IMR-90 (cell line): Measurements from ENCODE around the gene TRABD. TPM values are rescaled to one million over a fixed set of nuclear protein-coding genes. Genes with fewer than 3 reads are reported as not detected.

Experiments used
- ATAC-seq: fragments of 200-7000 bp; cut with Tn5 transposase; 2 replicates; pipeline ENCODE4 v1.9.1; 2020; ENCODE audit warnings: low read depth, mild to moderate bottlenecking, moderate library complexity
- BruUV-seq: library from RNA; stranded (reverse); fragments of 400-500 nt; replicated peaks from 2 replicates; lab custom pipeline; 2021; lab: Mats Ljungman, UMichigan
- CTCF ChIA-PET: fragments of 300-600 bp; formaldehyde crosslinking; extraction: SDS; loops from one replicate; lab custom pipeline; 2021; ENCODE audit warnings: antibody characterized with exemption; lab: Yijun Ruan, JAX
- POLR2A ChIA-PET: fragments of 300-600 bp; sonication (Branson Sonifier 250); formaldehyde crosslinking; loops from one replicate; lab custom pipeline; 2022; ENCODE audit warnings: antibody characterized with exemption; ENCODE audit not compliant: unreplicated experiment; lab: Charles Lee
- DNase-seq: peaks from one replicate; pipeline ENCODE4 v3.0.0; 2013
- H2AFZ ChIP-seq: replicated peaks from 2 replicates; pipeline ENCODE3; 2013; ENCODE audit warnings: low read length, mild to moderate bottlenecking; ENCODE audit not compliant: poor library complexity
- H2AK5ac ChIP-seq: 2 replicates; pipeline ENCODE4 v1.6.1; 2013; ENCODE audit warnings: low read depth, low read length, inconsistent platforms
- H2AK9ac ChIP-seq: replicated peaks from 2 replicates; pipeline ENCODE3; 2013; ENCODE audit warnings: mild to moderate bottlenecking, low read depth, low read length, moderate library complexity; ENCODE audit not compliant: poor library complexity
- H2BK120ac ChIP-seq: 2 replicates; pipeline ENCODE4 v1.6.1; 2013; ENCODE audit warnings: low read depth, low read length, inconsistent platforms
- H2BK15ac ChIP-seq: 3 replicates; pipeline ENCODE4 v1.6.1; 2013; ENCODE audit warnings: low read depth, low read length, inconsistent platforms
- H2BK20ac ChIP-seq: 2 replicates; pipeline ENCODE4 v1.6.1; 2013; ENCODE audit warnings: low read depth, mild to moderate bottlenecking, inconsistent platforms, low read length, moderate library complexity
- H2BK5ac ChIP-seq: 2 replicates; pipeline ENCODE4 v1.6.1; 2013; ENCODE audit warnings: mild to moderate bottlenecking, low read depth, low read length, inconsistent platforms; ENCODE audit not compliant: poor library complexity, severe bottlenecking
- H3K14ac ChIP-seq: replicated peaks from 2 replicates; pipeline ENCODE4 v1.6.1; 2013; ENCODE audit warnings: low read depth, low read length, inconsistent platforms
- H3K18ac ChIP-seq: 2 replicates; pipeline ENCODE4 v1.6.1; 2013; ENCODE audit warnings: low read depth, low read length, control low read depth
- H3K23ac ChIP-seq: 2 replicates; pipeline ENCODE4 v1.6.1; 2013; ENCODE audit warnings: low read depth, low read length, inconsistent platforms
- H3K27ac ChIP-seq: 2 replicates; pipeline ENCODE4 v1.5.1; 2013; ENCODE audit warnings: mild to moderate bottlenecking, control low read depth, low read length; ENCODE audit not compliant: insufficient read depth
- H3K27me3 ChIP-seq: 2 replicates; pipeline ENCODE4 v1.6.1; 2013; ENCODE audit warnings: low read length; ENCODE audit not compliant: control insufficient read depth, insufficient read depth
- H3K36me3 ChIP-seq: 2 replicates; pipeline ENCODE4 v1.6.1; 2013; ENCODE audit warnings: low read length, mixed read lengths; ENCODE audit not compliant: control insufficient read depth, insufficient read depth
- H3K4ac ChIP-seq: 2 replicates; pipeline ENCODE4 v1.6.1; 2013; ENCODE audit warnings: low read depth, low read length, inconsistent platforms
- H3K4me1 ChIP-seq: 2 replicates; pipeline ENCODE4 v1.6.1; 2013; ENCODE audit warnings: low read length, mixed read lengths; ENCODE audit not compliant: control insufficient read depth, insufficient read depth
- H3K4me2 ChIP-seq: 2 replicates; pipeline ENCODE4 v1.6.1; 2013; ENCODE audit warnings: low read depth, mild to moderate bottlenecking, control low read depth, low read length, moderate library complexity
- H3K4me3 ChIP-seq: 2 replicates; pipeline ENCODE4 v1.5.1; 2013; ENCODE audit warnings: low read depth, mild to moderate bottlenecking, control low read depth, low read length, moderate library complexity; ENCODE audit not compliant: insufficient read depth
- H3K56ac ChIP-seq: 2 replicates; pipeline ENCODE4 v1.6.1; 2013; ENCODE audit warnings: low read length, inconsistent platforms; ENCODE audit not compliant: insufficient read depth; ENCODE audit errors: extremely low read depth
- H3K79me1 ChIP-seq, 2 experiments: 2 replicates each; pipeline ENCODE4 v1.6.1; 2013; ENCODE audit warnings: low read length in 2 of 2, inconsistent platforms in 1 of 2, low read depth in 1 of 2
- H3K9ac ChIP-seq: 2 replicates; pipeline ENCODE4 v1.6.1; 2013; ENCODE audit warnings: low read depth, low read length, control low read depth
- H3K9me1 ChIP-seq: 2 replicates; pipeline ENCODE4 v1.6.1; 2013; ENCODE audit warnings: low read length, inconsistent platforms; ENCODE audit not compliant: insufficient read depth
- H3K9me3 ChIP-seq: 2 replicates; pipeline ENCODE4 v1.6.1; 2013; ENCODE audit warnings: low read length; ENCODE audit not compliant: control insufficient read depth, insufficient read depth
- H4K20me1 ChIP-seq: 2 replicates; pipeline ENCODE4 v1.6.1; 2013; ENCODE audit warnings: low read length, inconsistent platforms; ENCODE audit not compliant: insufficient read depth
- H4K5ac ChIP-seq: 2 replicates; pipeline ENCODE4 v1.6.1; 2013; ENCODE audit warnings: mild to moderate bottlenecking, low read depth, low read length, control low read depth
- H4K8ac ChIP-seq, 2 experiments: 2 replicates each; pipeline ENCODE4 v1.6.1; 2013; ENCODE audit warnings: low read depth in 2 of 2, low read length in 2 of 2, control low read depth in 1 of 2, inconsistent platforms in 1 of 2
- H4K91ac ChIP-seq: 2 replicates; pipeline ENCODE4 v1.6.1; 2013; ENCODE audit warnings: low read depth, low read length, inconsistent platforms; ENCODE audit not compliant: insufficient read depth
- CEBPB ChIP-seq: IDR thresholded peaks from 2 replicates; pipeline ENCODE4 v1.6.1; 2012; ENCODE audit warnings: low read depth, low read length, improper control_type of control experiment
- WGBS, 2 experiments: methylation state at CpG; one replicate each; pipeline versions ENCODE4 v1.1.5 to v1.1.7; 2013; ENCODE audit warnings: missing lambda C conversion rate in 2 of 2; ENCODE audit not compliant: insufficient read length in 1 of 2; ENCODE audit errors: extremely low coverage in 2 of 2; 5-methylcytosine and 5-hydroxymethylcytosine counted together
- dilution Hi-C: fragments of 300-500 bp; cut with HindIII; formaldehyde crosslinking; loops from one replicate; pipeline ENCODE4 v1.14.3; 2018; ENCODE audit warnings: low sequenced_read_pairs; ENCODE audit not compliant: unreplicated experiment
- in situ Hi-C: fragments of 300-500 bp; cut with MboI; formaldehyde crosslinking; loops from 3 replicates; pipeline ENCODE4 v1.14.3; 2019; ENCODE audit warnings: low sequenced_read_pairs, inconsistent platforms, mixed read lengths
- intact Hi-C: fragments of 100-400 bp; cut with micrococcal nuclease; formaldehyde crosslinking; loops from 2 replicates; pipeline ENCODE4 v1.10.0; 2022
- polyA plus RNA-seq, 3 experiments: library from polyadenylated mRNA; depleted of rRNA; stranded (reverse); fragments of >200 nt; gene quantifications; 2 replicates each; pipeline ENCODE4 v1.2.3, GENCODE V29; 2012; ENCODE audit warnings: low replicate concordance in 1 of 3
- total RNA-seq: library from RNA; depleted of rRNA; stranded (reverse); fragments of >200 nt; gene quantifications from 2 replicates; pipeline ENCODE4 v1.2.3, GENCODE V29; 2012
- TF ChIP-seq, protein P1 (sequence below): conservative IDR thresholded peaks from 2 replicates; pipeline ENCODE4 v1.5.1; 2012; ENCODE audit warnings: mild to moderate bottlenecking, low read depth, low read length, improper control_type of control experiment

TRABD gene
- total and polyA plus RNA-seq, 2 of the 4 experiments (the other 2 are of a cell fraction), result 13.4 to 42.7 TPM

- H3K4ac ChIP-seq, result no peak overlapping the region
- H2BK15ac ChIP-seq, result no peak overlapping the region
- H4K91ac ChIP-seq, result no peak overlapping the region
- no TSS peak for BruUV-seq
- H4K8ac ChIP-seq, result no peak overlapping the region
- DNase-seq (no peak), ATAC-seq (no peak)
- H2AK9ac ChIP-seq, result no peak overlapping the region
- no peaks in the 10 kb centered on the region for H3K4me1 ChIP-seq
- no peak overlapping the region for H2BK120ac ChIP-seq
- H3K23ac ChIP-seq, result no peak overlapping the region
- H3K4me2 ChIP-seq, result no peak overlapping the region
- H3K27me3 ChIP-seq, result no peaks in the 10 kb centered on the region
- no peak overlapping the region for H2BK20ac ChIP-seq
- no peak overlapping the region for H3K14ac ChIP-seq
- no peaks in the 10 kb centered on the region for H3K9me3 ChIP-seq
- H3K9ac ChIP-seq, result no peak overlapping the region
- peaks cover 3% of the 10 kb centered on the region; the same call in 1 of the 2 replicates for H3K9me1 ChIP-seq
- H3K4me3 ChIP-seq, result no peak overlapping the region
- no peak overlapping the region for H4K5ac ChIP-seq
- H3K56ac ChIP-seq, result no peak overlapping the region
- dilution Hi-C loops (no loop called here), in situ Hi-C loops (loop anchor here (25.0 kb wide), 1 partner anchor 409 kb away; no protein-coding TSS in a partner anchor), intact Hi-C loops (no loop called here)
- ChIA-PET POLR2A (no interaction called here), CTCF (interaction anchor here (0.5 kb wide), 1 partner anchor 22 kb away, joined by 3 read pairs; no protein-coding TSS in a partner anchor)
- H3K18ac ChIP-seq, result no peak overlapping the region
- no peak for TF ChIP-seq CEBPB
- TF ChIP-seq, protein P1, sequence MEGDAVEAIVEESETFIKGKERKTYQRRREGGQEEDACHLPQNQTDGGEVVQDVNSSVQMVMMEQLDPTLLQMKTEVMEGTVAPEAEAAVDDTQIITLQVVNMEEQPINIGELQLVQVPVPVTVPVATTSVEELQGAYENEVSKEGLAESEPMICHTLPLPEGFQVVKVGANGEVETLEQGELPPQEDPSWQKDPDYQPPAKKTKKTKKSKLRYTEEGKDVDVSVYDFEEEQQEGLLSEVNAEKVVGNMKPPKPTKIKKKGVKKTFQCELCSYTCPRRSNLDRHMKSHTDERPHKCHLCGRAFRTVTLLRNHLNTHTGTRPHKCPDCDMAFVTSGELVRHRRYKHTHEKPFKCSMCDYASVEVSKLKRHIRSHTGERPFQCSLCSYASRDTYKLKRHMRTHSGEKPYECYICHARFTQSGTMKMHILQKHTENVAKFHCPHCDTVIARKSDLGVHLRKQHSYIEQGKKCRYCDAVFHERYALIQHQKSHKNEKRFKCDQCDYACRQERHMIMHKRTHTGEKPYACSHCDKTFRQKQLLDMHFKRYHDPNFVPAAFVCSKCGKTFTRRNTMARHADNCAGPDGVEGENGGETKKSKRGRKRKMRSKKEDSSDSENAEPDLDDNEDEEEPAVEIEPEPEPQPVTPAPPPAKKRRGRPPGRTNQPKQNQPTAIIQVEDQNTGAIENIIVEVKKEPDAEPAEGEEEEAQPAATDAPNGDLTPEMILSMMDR, result 0 out of 2 replicates have a peak, but pooled peaks have one; percentile 3
- WGBS, 2 experiments, result 100% methylated on average over 3 of the region's 19 CpGs; no CpG with 5 or more reads in 1 of the 2 experiments
- H3K36me3 ChIP-seq, result peaks cover 82% of the 10 kb centered on the region
- no peak overlapping the region for H2AFZ ChIP-seq
- H4K20me1 ChIP-seq, result peaks cover 24% of the 10 kb centered on the region
- H2AK5ac ChIP-seq, result no peak overlapping the region
- no peak overlapping the region for H3K27ac ChIP-seq
- H2BK5ac ChIP-seq, result no peak overlapping the region
- H3K79me1 ChIP-seq, result peaks cover 4 to 17% of the 10 kb centered on the region in 2 experiments; a peak in 2 of 4 replicates
Observed at GRCh38 chr22:50221410-50222300, 35.9 kb downstream of the TRABD start.
